PC-9 (cell line): ENCODE results near the gene SPG21.

Experiments
- EZH2 ChIP-seq: fragments of 200-600 bp; sonication (generic); IDR thresholded peaks from 2 replicates; pipeline ENCODE4 v1.8.0; 2017; ENCODE audit warnings: antibody characterized with exemption, low read depth
- TF ChIP-seq, protein P1 (sequence below): fragments of 200-600 bp; sonication (generic); conservative IDR thresholded peaks from 2 replicates; pipeline ENCODE4 v1.6.1; 2017; ENCODE audit warnings: mixed run types, antibody characterized with exemption, mild to moderate bottlenecking, moderate library complexity

DNA sequence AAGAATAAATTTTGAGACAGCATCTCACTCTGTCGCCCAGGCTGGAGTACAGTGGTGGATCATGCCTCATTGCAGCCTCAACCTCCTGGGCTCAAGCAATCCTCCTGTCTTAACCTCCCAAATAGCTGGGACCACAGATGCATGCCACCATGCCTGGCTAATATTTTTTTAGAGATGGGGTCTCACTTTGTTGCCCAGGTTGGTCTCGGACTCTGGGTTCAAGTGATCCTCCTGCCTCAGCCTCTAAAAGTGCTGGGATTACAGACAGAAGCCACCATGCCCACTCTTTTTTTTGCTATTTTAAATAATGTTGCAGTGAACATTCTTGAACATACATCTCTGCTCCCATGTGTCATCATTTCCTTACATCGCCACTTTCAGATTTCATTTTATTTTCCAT is 48.7 kb upstream of the SPG21 start:
- TF ChIP-seq, protein P1, sequence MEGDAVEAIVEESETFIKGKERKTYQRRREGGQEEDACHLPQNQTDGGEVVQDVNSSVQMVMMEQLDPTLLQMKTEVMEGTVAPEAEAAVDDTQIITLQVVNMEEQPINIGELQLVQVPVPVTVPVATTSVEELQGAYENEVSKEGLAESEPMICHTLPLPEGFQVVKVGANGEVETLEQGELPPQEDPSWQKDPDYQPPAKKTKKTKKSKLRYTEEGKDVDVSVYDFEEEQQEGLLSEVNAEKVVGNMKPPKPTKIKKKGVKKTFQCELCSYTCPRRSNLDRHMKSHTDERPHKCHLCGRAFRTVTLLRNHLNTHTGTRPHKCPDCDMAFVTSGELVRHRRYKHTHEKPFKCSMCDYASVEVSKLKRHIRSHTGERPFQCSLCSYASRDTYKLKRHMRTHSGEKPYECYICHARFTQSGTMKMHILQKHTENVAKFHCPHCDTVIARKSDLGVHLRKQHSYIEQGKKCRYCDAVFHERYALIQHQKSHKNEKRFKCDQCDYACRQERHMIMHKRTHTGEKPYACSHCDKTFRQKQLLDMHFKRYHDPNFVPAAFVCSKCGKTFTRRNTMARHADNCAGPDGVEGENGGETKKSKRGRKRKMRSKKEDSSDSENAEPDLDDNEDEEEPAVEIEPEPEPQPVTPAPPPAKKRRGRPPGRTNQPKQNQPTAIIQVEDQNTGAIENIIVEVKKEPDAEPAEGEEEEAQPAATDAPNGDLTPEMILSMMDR, result no peak
- no peak for TF ChIP-seq EZH2
